HUES48 (cell line): ENCODE measurements around the gene DOCK8.

Experiments used
- H3K27ac ChIP-seq: one replicate; pipeline ENCODE4 v1.7.0; 2013; ENCODE audit warnings: low read depth, low read length, inconsistent platforms
- H3K27me3 ChIP-seq: 2 replicates; pipeline ENCODE4 v1.6.1; 2013; ENCODE audit warnings: mild to moderate bottlenecking, low read length; ENCODE audit not compliant: control insufficient read depth, insufficient read depth
- H3K36me3 ChIP-seq: 2 replicates; pipeline ENCODE4 v1.6.1; 2013; ENCODE audit warnings: low read length; ENCODE audit not compliant: control insufficient read depth, insufficient read depth
- H3K4me1 ChIP-seq: 2 replicates; pipeline ENCODE4 v1.6.1; 2013; ENCODE audit warnings: mild to moderate bottlenecking, low read length; ENCODE audit not compliant: control insufficient read depth, insufficient read depth
- H3K4me3 ChIP-seq: 2 replicates; pipeline ENCODE4 v1.5.1; 2013; ENCODE audit warnings: mild to moderate bottlenecking, low read depth, low read length
- H3K9ac ChIP-seq: 2 replicates; pipeline ENCODE4 v1.6.1; 2013; ENCODE audit warnings: mild to moderate bottlenecking, low read depth, low read length, moderate library complexity
- H3K9me3 ChIP-seq: 2 replicates; pipeline ENCODE4 v1.6.1; 2013; ENCODE audit warnings: low read length; ENCODE audit not compliant: control insufficient read depth, insufficient read depth

DOCK8 gene

GRCh38 chr9:269081-269711, 54.5 kb downstream of the DOCK8 start:
- H3K9ac ChIP-seq = no peak overlapping the region
- no peaks in the 10 kb centered on the region for H3K9me3 ChIP-seq
- H3K27ac ChIP-seq = no peak overlapping the region
- H3K36me3 ChIP-seq = no peaks in the 10 kb centered on the region
- no peaks in the 10 kb centered on the region for H3K4me1 ChIP-seq
- no peak overlapping the region for H3K4me3 ChIP-seq
- no peaks in the 10 kb centered on the region for H3K27me3 ChIP-seq

- Histone ChIP-seq H3K27ac (no peak overlapping the region), H3K4me3 (no peak overlapping the region), H3K9me3 (no peaks in the 10 kb centered on the region), H3K9ac (no peak overlapping the region), H3K36me3 (no peaks in the 10 kb centered on the region), H3K27me3 (no peaks in the 10 kb centered on the region), H3K4me1 (no peaks in the 10 kb centered on the region)
Observed at GRCh38 chr9:270657-271237, 56.1 kb downstream of the DOCK8 start.

GRCh38 chr9:272251-273213, 57.9 kb downstream of the DOCK8 start:
- Histone ChIP-seq H3K27me3 (no peaks in the 10 kb centered on the region), H3K36me3 (no peaks in the 10 kb centered on the region), H3K9me3 (no peaks in the 10 kb centered on the region), H3K27ac (no peak overlapping the region), H3K4me3 (no peak overlapping the region), H3K9ac (no peak overlapping the region), H3K4me1 (no peaks in the 10 kb centered on the region)

- no peak overlapping the region for H3K27ac ChIP-seq
- H3K4me3 ChIP-seq = no peak overlapping the region
- no peaks in the 10 kb centered on the region for H3K36me3 ChIP-seq
- H3K27me3 ChIP-seq = no peaks in the 10 kb centered on the region
- no peak overlapping the region for H3K9ac ChIP-seq
- H3K4me1 ChIP-seq = no peaks in the 10 kb centered on the region
- no peaks in the 10 kb centered on the region for H3K9me3 ChIP-seq
Observed at GRCh38 chr9:274406-274805, 59.7 kb downstream of the DOCK8 start.

- Histone ChIP-seq H3K36me3 (no peaks in the 10 kb centered on the region), H3K9me3 (no peaks in the 10 kb centered on the region), H3K9ac (no peak overlapping the region), H3K4me3 (no peak overlapping the region), H3K27ac (no peak overlapping the region), H3K4me1 (no peaks in the 10 kb centered on the region), H3K27me3 (no peaks in the 10 kb centered on the region)
Observed at GRCh38 chr9:277601-278295, 63.1 kb downstream of the DOCK8 start.

GRCh38 chr9:278651-279050, 64.0 kb downstream of the DOCK8 start:
- H3K27ac ChIP-seq = no peak overlapping the region
- H3K27me3 ChIP-seq = no peaks in the 10 kb centered on the region
- no peaks in the 10 kb centered on the region for H3K4me1 ChIP-seq
- H3K4me3 ChIP-seq = no peak overlapping the region
- no peaks in the 10 kb centered on the region for H3K9me3 ChIP-seq
- H3K36me3 ChIP-seq = no peaks in the 10 kb centered on the region
- no peak overlapping the region for H3K9ac ChIP-seq

GRCh38 chr9:279674-280073, 65.0 kb downstream of the DOCK8 start:
- no peaks in the 10 kb centered on the region for H3K27me3 ChIP-seq
- H3K9me3 ChIP-seq = no peaks in the 10 kb centered on the region
- no peaks in the 10 kb centered on the region for H3K36me3 ChIP-seq
- H3K27ac ChIP-seq = no peak overlapping the region
- no peak overlapping the region for H3K9ac ChIP-seq
- H3K4me3 ChIP-seq = no peak overlapping the region
- H3K4me1 ChIP-seq = no peaks in the 10 kb centered on the region

- no peaks in the 10 kb centered on the region for H3K9me3 ChIP-seq
- H3K27me3 ChIP-seq = no peaks in the 10 kb centered on the region
- H3K36me3 ChIP-seq = no peaks in the 10 kb centered on the region
- no peak overlapping the region for H3K4me3 ChIP-seq
- no peak overlapping the region for H3K9ac ChIP-seq
- H3K27ac ChIP-seq = no peak overlapping the region
- no peaks in the 10 kb centered on the region for H3K4me1 ChIP-seq
Observed at GRCh38 chr9:281741-282645, 67.3 kb downstream of the DOCK8 start.

- no peaks in the 10 kb centered on the region for H3K27me3 ChIP-seq
- no peak overlapping the region for H3K4me3 ChIP-seq
- H3K36me3 ChIP-seq = no peaks in the 10 kb centered on the region
- H3K27ac ChIP-seq = no peak overlapping the region
- no peaks in the 10 kb centered on the region for H3K4me1 ChIP-seq
- no peaks in the 10 kb centered on the region for H3K9me3 ChIP-seq
- no peak overlapping the region for H3K9ac ChIP-seq
Observed at GRCh38 chr9:286071-286740, 71.5 kb downstream of the DOCK8 start.

GRCh38 chr9:289121-289520, 74.5 kb downstream of the DOCK8 start:
- Histone ChIP-seq H3K4me1 (no peaks in the 10 kb centered on the region), H3K9me3 (no peaks in the 10 kb centered on the region), H3K9ac (no peak overlapping the region), H3K4me3 (no peak overlapping the region), H3K27ac (no peak overlapping the region), H3K27me3 (no peaks in the 10 kb centered on the region), H3K36me3 (no peaks in the 10 kb centered on the region)
